ENCODE data around the gene GLI3.

The GLI3 gene

DNA sequence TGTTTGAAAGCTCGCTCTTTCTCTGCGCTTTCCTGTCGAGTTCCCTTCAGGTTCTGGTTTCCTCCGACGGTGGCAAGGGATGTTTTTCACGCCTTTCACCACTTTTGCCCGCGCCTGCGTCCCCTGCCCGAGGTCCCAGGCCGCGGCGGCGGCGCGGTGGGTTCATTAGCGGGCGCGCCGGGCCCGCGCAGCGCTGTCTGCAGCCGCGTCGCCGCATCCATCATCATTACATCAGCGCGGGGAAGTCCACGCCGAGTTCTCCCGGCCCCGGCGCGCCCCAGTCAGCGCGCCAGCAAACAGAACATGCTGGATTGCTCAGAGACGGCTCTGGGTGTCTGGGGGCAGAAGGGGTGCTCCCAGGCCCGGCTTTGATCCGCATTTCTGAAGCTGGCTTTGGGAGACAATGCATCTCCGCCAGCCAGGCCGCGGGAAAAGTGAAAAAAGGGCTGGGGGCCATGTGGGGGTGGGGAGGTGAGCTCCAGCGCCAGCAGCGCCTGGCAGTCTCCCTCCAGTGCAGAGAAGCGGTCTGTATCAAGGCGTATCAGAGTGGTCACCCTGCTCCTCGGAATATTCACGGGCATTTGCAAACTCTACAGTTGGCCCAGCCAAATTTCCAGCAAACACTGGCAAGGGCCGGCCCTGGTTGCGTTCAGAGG, 8.9 kb downstream of the GLI3 start:
- no peak overlapping the region for H3K9ac ChIP-seq
- H3K4me1 ChIP-seq: peaks cover 41% of the 10 kb centered on the region
- no peaks in the 10 kb centered on the region for H3K9me3 ChIP-seq
- peaks cover 47% of the 10 kb centered on the region for H4K20me1 ChIP-seq
- TF ChIP-seq Cebpa-rat (IDR thresholded peaks at IDR 0.05): no peak
- peak overlapping the region; percentile 35; the same call in 1 of the 2 replicates for H3K4me3 ChIP-seq
- H3K27ac ChIP-seq: no peak overlapping the region
- peaks cover 41% of the 10 kb centered on the region for H3K27me3 ChIP-seq
- peak overlapping the region; percentile 69 for H3K4me2 ChIP-seq
- peaks cover 2% of the 10 kb centered on the region; the same call in 1 of the 2 replicates for H3K36me3 ChIP-seq

DNA sequence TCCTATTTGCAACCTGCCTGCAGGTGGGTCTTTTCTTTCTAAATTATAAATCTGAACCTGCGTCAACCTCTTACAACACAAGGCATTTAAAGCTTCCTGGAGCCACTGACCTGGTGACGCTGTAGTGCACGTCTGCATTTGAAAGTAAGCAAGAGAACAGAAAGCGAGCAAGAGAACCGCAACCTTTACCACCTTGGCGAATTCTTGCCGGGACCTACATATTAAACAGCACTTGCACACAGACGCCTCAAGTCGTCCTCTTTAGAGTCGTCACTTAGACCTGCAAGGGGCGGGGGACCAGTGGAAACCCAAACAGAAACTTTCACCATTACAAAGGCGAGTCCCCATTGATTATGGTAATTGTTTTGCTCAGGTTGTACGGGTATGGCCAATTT, 9.5 kb downstream of the GLI3 start:
- no peak overlapping the region for H3K27ac ChIP-seq
- H3K9me3 ChIP-seq: no peaks in the 10 kb centered on the region
- H3K27me3 ChIP-seq: peaks cover 41% of the 10 kb centered on the region
- H3K36me3 ChIP-seq: peaks cover 5% of the 10 kb centered on the region; the same call in 1 of the 2 replicates
- H3K4me3 ChIP-seq: peak overlapping the region; percentile 35; the same call in 1 of the 2 replicates
- H3K4me2 ChIP-seq: peak overlapping the region; percentile 69
- TF ChIP-seq Cebpa-rat (IDR thresholded peaks at IDR 0.05): no peak
- H3K9ac ChIP-seq: no peak overlapping the region
- peaks cover 43% of the 10 kb centered on the region for H4K20me1 ChIP-seq
- H3K4me1 ChIP-seq: peaks cover 40% of the 10 kb centered on the region

- 0 out of 2 replicates have a peak overlapping the region, but pooled peaks have one; percentile 19 for H3K4me3 ChIP-seq
- TF ChIP-seq Cebpa-rat (IDR thresholded peaks at IDR 0.05): no peak
- no peak overlapping the region for H3K9ac ChIP-seq
- peak overlapping the region; percentile 69 for H3K4me2 ChIP-seq
- no peak overlapping the region for H3K27ac ChIP-seq
- no peaks in the 10 kb centered on the region for H3K9me3 ChIP-seq
- H3K36me3 ChIP-seq: peaks cover 8% of the 10 kb centered on the region; the same call in 1 of the 2 replicates
- H3K4me1 ChIP-seq: peaks cover 35% of the 10 kb centered on the region
- H3K27me3 ChIP-seq: peaks cover 41% of the 10 kb centered on the region
- peaks cover 38% of the 10 kb centered on the region for H4K20me1 ChIP-seq
Measured at GRCh38 chr7:42227021-42227420, 10.0 kb downstream of the GLI3 start.

DNA sequence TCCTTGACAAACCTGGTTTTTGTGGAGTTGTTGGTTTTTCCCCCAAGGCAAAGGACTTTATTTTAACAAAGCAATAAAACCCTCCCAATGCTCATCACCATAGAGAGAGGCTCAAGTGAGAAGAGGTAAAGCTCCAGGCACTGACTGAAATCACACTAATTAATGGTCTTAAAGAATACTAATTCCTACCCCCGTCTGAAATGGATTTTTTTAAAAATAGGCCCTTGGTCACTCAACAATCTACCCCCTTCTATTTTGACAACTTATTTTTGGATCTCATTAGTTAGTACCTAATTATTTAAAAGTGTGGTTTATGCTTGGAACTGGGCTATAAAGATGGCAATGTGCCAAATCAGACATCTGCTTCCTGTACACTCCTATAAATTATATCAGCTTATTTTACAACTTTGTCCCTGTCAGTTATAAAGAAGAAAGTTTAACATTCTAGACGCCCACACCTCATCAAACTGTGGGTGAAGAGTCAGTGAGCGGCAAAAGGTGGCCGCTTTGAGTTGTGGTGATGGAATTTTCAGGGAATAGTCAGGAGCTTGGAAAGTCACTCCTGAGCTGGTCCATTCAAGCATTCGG, 10.6 kb downstream of the GLI3 start:
- H3K9me3 ChIP-seq: no peaks in the 10 kb centered on the region
- H3K4me1 ChIP-seq: peaks cover 34% of the 10 kb centered on the region
- H4K20me1 ChIP-seq: peaks cover 34% of the 10 kb centered on the region
- H3K27me3 ChIP-seq: peaks cover 41% of the 10 kb centered on the region
- no peak overlapping the region for H3K27ac ChIP-seq
- no peak overlapping the region for H3K9ac ChIP-seq
- H3K4me2 ChIP-seq: peak overlapping the region; percentile 69
- TF ChIP-seq Cebpa-rat (IDR thresholded peaks at IDR 0.05): no peak
- H3K4me3 ChIP-seq: no peak overlapping the region
- H3K36me3 ChIP-seq: peaks cover 11% of the 10 kb centered on the region; the same call in 1 of the 2 replicates

GRCh38 chr7:42224391-42225003, 12.5 kb downstream of the GLI3 start:
- TF ChIP-seq Cebpa-rat (IDR thresholded peaks at IDR 0.05): no peak
- H3K36me3 ChIP-seq: peaks cover 28% of the 10 kb centered on the region
- H3K27ac ChIP-seq: no peak overlapping the region
- H3K4me2 ChIP-seq: no peak overlapping the region
- H3K9me3 ChIP-seq: no peaks in the 10 kb centered on the region
- H3K27me3 ChIP-seq: peaks cover 30% of the 10 kb centered on the region
- H3K4me1 ChIP-seq: peaks cover 34% of the 10 kb centered on the region
- peaks cover 30% of the 10 kb centered on the region for H4K20me1 ChIP-seq
- no peak overlapping the region for H3K9ac ChIP-seq
- no peak overlapping the region for H3K4me3 ChIP-seq

DNA sequence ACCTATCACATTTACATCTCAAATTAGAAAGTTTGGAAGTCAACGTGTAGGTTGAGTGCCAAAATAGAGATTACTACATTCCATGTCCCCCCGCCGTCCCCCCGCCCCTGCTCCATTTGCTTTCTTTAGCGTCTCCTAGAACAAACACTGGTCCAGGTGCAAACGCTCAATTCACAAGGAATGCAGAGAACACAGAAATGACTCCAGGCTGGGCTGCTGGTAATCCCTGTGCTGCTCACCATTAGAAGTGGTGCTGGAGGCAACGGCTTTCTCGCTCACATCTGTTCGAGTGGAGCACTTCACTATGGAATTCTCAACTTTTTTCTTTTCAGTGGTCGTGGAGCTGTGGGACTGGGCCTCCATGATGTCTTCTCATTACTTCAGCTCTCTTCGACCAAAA, 14.1 kb downstream of the GLI3 start:
- no peak for TF ChIP-seq Cebpa-rat (IDR thresholded peaks at IDR 0.05)
- Histone ChIP-seq H4K20me1 (peaks cover 14% of the 10 kb centered on the region), H3K27me3 (peaks cover 14% of the 10 kb centered on the region), H3K9me3 (no peaks in the 10 kb centered on the region), H3K4me1 (peaks cover 19% of the 10 kb centered on the region), H3K36me3 (peaks cover 31% of the 10 kb centered on the region), H3K27ac (no peak overlapping the region), H3K4me2 (no peak overlapping the region), H3K4me3 (no peak overlapping the region), H3K9ac (no peak overlapping the region)

DNA sequence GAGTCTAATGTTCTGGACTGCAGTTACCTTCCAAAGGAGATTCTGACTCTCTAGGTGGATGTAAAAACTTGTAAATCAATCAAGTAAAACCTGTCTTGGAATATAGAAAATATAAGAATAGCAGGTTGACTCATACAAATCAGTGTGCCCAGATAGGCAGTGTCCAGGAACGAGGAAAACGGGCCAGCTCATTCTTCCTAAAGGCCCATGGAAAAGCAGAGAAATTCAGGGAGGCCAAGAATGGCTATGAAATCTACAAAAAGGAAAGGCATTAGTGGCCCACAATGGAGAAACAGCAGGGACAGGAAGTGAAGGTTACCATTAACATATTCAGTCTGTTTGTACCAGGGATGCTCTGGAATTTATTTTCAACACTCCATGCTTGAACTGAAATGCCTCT, 14.9 kb downstream of the GLI3 start:
- Histone ChIP-seq H3K4me2 (no peak overlapping the region), H4K20me1 (peaks cover 6% of the 10 kb centered on the region; the same call in 1 of the 2 replicates), H3K4me3 (no peak overlapping the region), H3K9me3 (no peaks in the 10 kb centered on the region), H3K36me3 (peaks cover 33% of the 10 kb centered on the region), H3K27me3 (peaks cover 7% of the 10 kb centered on the region), H3K9ac (no peak overlapping the region), H3K4me1 (peaks cover 12% of the 10 kb centered on the region), H3K27ac (no peak overlapping the region)
- TF ChIP-seq Cebpa-rat (IDR thresholded peaks at IDR 0.05): no peak

- no peak for TF ChIP-seq Cebpa-rat (IDR thresholded peaks at IDR 0.05)
- Histone ChIP-seq H3K36me3 (peaks cover 33% of the 10 kb centered on the region), H3K4me1 (peaks cover 3% of the 10 kb centered on the region), H3K27me3 (no peaks in the 10 kb centered on the region; the same call in 1 of the 2 replicates), H3K9ac (no peak overlapping the region), H4K20me1 (no peaks in the 10 kb centered on the region), H3K9me3 (no peaks in the 10 kb centered on the region), H3K4me3 (no peak overlapping the region), H3K27ac (no peak overlapping the region), H3K4me2 (no peak overlapping the region)
Measured at GRCh38 chr7:42221304-42221703, 15.7 kb downstream of the GLI3 start.

DNA sequence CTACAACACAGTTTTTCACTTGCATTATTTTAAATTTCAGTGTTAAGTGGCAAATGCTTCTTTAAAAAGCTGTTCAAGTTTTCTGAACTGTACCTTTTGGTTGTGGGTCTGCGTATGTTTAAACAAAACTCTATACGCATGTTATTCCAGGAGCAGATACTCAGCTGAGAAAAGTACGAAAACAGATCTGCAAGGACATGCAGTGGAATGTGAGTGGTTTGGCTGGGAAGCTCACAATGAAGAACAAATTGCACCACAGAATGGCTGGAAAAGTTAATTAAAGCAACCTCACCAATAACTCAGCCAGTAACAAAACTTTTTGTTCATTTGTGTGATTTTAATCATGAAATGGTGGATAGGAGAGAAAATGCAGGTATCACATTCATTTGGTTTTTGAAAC, 17.6 kb downstream of the GLI3 start:
- H3K9ac ChIP-seq: no peak overlapping the region
- H3K9me3 ChIP-seq: no peaks in the 10 kb centered on the region
- peaks cover 33% of the 10 kb centered on the region for H3K36me3 ChIP-seq
- TF ChIP-seq Cebpa-rat (IDR thresholded peaks at IDR 0.05): no peak
- H3K27me3 ChIP-seq: no peaks in the 10 kb centered on the region
- H3K4me2 ChIP-seq: no peak overlapping the region
- H3K4me1 ChIP-seq: no peaks in the 10 kb centered on the region
- H3K4me3 ChIP-seq: no peak overlapping the region
- no peak overlapping the region for H3K27ac ChIP-seq
- no peaks in the 10 kb centered on the region for H4K20me1 ChIP-seq

- Histone ChIP-seq H3K4me2 (no peak overlapping the region), H3K4me3 (no peak overlapping the region), H3K27ac (no peak overlapping the region), H4K20me1 (no peaks in the 10 kb centered on the region), H3K9me3 (no peaks in the 10 kb centered on the region), H3K4me1 (no peaks in the 10 kb centered on the region), H3K36me3 (peaks cover 41% of the 10 kb centered on the region), H3K9ac (no peak overlapping the region), H3K27me3 (no peaks in the 10 kb centered on the region)
- TF ChIP-seq Cebpa-rat (IDR thresholded peaks at IDR 0.05): no peak
Measured at GRCh38 chr7:42218248-42218647, 18.8 kb downstream of the GLI3 start.
